ENCODE data around the gene PTPRK. TPM values are rescaled to one million over a fixed set of nuclear protein-coding genes. Genes with fewer than 3 reads are reported as not detected.

The PTPRK gene
- total RNA-seq, 2 experiments from 2014 or later: 1.7 to 2.5 TPM

- ChIA-PET POLR2A (interaction anchor here (1.1 kb wide), 1 partner anchor 12 kb away, joined by 3 read pairs; no protein-coding TSS in a partner anchor), CTCF (interaction anchor here (0.5 to 1.4 kb wide), 3 partner anchors 11 to 67 kb away, joined by 3 read pairs; no protein-coding TSS in a partner anchor)
- no peak for DNase-seq
- Mint-ChIP-seq H3K4me3 (peak overlapping the region; percentile 39), H3K27me3 (no peaks in the 10 kb centered on the region), H3K27ac (peak overlapping the region; percentile 47), H3K36me3 (ENCODE audit: low read depth) (peaks cover 53% of the 10 kb centered on the region), H3K9me3 (peaks cover 37% of the 10 kb centered on the region), H3K4me1 (peaks cover 77% of the 10 kb centered on the region)
Observed at GRCh38 chr6:127921982-127922381, 598.4 kb downstream of the PTPRK start.

GRCh38 chr6:127920804-127921203 lies 599.6 kb downstream of the PTPRK start:
- peaks cover 55% of the 10 kb centered on the region for H3K36me3 Mint-ChIP-seq (ENCODE audit: low read depth)
- peaks cover 84% of the 10 kb centered on the region for H3K4me1 Mint-ChIP-seq
- POLR2A ChIA-PET: interaction anchor here (0.6 to 1.1 kb wide), 2 partner anchors 14 to 61 kb away, joined by 3 read pairs; no protein-coding TSS in a partner anchor
- H3K4me3 Mint-ChIP-seq: no peak overlapping the region
- H3K9me3 Mint-ChIP-seq: peaks cover 33% of the 10 kb centered on the region
- no peak for DNase-seq
- H3K27me3 Mint-ChIP-seq: no peaks in the 10 kb centered on the region
- no peak overlapping the region for H3K27ac Mint-ChIP-seq
- CTCF ChIA-PET: interaction anchor here (1.0 kb wide), 1 partner anchor 13 kb away, joined by 4 read pairs; no protein-coding TSS in a partner anchor

Measured in activated CD4-positive, alpha-beta T cell treated with anti-CD3 and anti-CD28 coated beads, Interleukin-2, amount 10 ng/mL, durations not matched to agents 7 days and 5 days (primary cell).